CD14-positive monocyte (primary cell): ENCODE results near the gene NOS2. TPM values are rescaled to one million over a fixed set of nuclear protein-coding genes. Genes with fewer than 3 reads are reported as not detected.

Source experiments
- DNase-seq, 3 donors: peaks; one replicate each; pipeline ENCODE4 v3.0.0-alpha.2; 2011 to 2022
- H2AFZ ChIP-seq: 2 replicates; pipeline ENCODE4 v1.6.0; 2012; ENCODE audit warnings: mild to moderate bottlenecking, low read depth, low read length, inconsistent platforms; ENCODE audit not compliant: insufficient read depth, poor library complexity, severe bottlenecking
- H3K27ac ChIP-seq, 2 donors: 1 replicate in 1 of 2; 2 replicates in 1 of 2; pipeline ENCODE4 v1.5.1; 2012 to 2013; ENCODE audit warnings: low read length in 2 of 2, control low read depth in 1 of 2, inconsistent platforms in 1 of 2, low read depth in 1 of 2, mild to moderate bottlenecking in 1 of 2
- H3K27me3 ChIP-seq, 2 donors: one replicate each; pipeline versions ENCODE4 v1.6.0 to v1.6.1; 2011 to 2013; ENCODE audit warnings: low read length in 2 of 2; ENCODE audit not compliant: control insufficient read depth in 2 of 2, insufficient read depth in 2 of 2
- H3K36me3 ChIP-seq, 2 donors: replicated peaks in 1 of 2; 1 replicate in 1 of 2; 2 replicates in 1 of 2; pipeline versions ENCODE4 v1.5.1 to v1.6.1; 2012 to 2013; ENCODE audit warnings: low read length in 2 of 2, control low read depth in 1 of 2, inconsistent platforms in 1 of 2, mild to moderate bottlenecking in 1 of 2; ENCODE audit not compliant: insufficient read depth in 2 of 2, control insufficient read depth in 1 of 2
- H3K4me1 ChIP-seq, 2 donors: 1 replicate in 1 of 2; 2 replicates in 1 of 2; pipeline versions ENCODE4 v1.5.1 to v1.6.1; 2012 to 2013; ENCODE audit warnings: low read length in 2 of 2, control low read depth in 1 of 2, inconsistent platforms in 1 of 2, mild to moderate bottlenecking in 1 of 2, moderate library complexity in 1 of 2; ENCODE audit not compliant: insufficient read depth in 2 of 2, control insufficient read depth in 1 of 2
- H3K4me2 ChIP-seq: replicated peaks from 2 replicates; pipeline ENCODE3; 2012; ENCODE audit warnings: low read length, moderate library complexity, mild to moderate bottlenecking; ENCODE audit not compliant: poor library complexity, severe bottlenecking; ENCODE audit errors: extremely low read depth
- H3K4me3 ChIP-seq, 3 experiments: fragments of 200-600 bp in 1 of 3; sonication (generic) in 1 of 3; replicated peaks in 1 of 3; 1 replicate in 2 of 3; 2 replicates in 1 of 3; pipeline ENCODE4 v1.5.1; 2011 to 2013; ENCODE audit warnings: low read length in 3 of 3, mild to moderate bottlenecking in 3 of 3, control low read depth in 2 of 3, low read depth in 2 of 3, inconsistent platforms in 1 of 3, moderate library complexity in 1 of 3
- H3K79me2 ChIP-seq: 2 replicates; pipeline ENCODE4 v1.6.0; 2012; ENCODE audit warnings: mild to moderate bottlenecking, control low read depth, inconsistent platforms, low read length, moderate library complexity; ENCODE audit not compliant: insufficient read depth
- H3K9ac ChIP-seq: 2 replicates; pipeline ENCODE4 v1.6.0; 2017; ENCODE audit warnings: low read length, mild to moderate bottlenecking; ENCODE audit not compliant: insufficient read depth, poor library complexity, severe bottlenecking
- H3K9me3 ChIP-seq, 2 donors: replicated peaks in 1 of 2; 1 replicate in 1 of 2; 2 replicates in 1 of 2; pipeline versions ENCODE4 v1.5.1 to v1.6.1; 2012 to 2013; ENCODE audit warnings: low read length in 2 of 2, control low read depth in 1 of 2; ENCODE audit not compliant: control insufficient read depth in 1 of 2, insufficient read depth in 1 of 2
- H4K20me1 ChIP-seq: 2 replicates; pipeline ENCODE4 v1.6.0; 2012; ENCODE audit warnings: mild to moderate bottlenecking, low read length, control low read depth, moderate library complexity; ENCODE audit not compliant: insufficient read depth
- H3K27ac Mint-ChIP-seq, 7 donors: one replicate each; pipeline ENCODE4 v1.8.0; 2020; ENCODE audit warnings: mild to moderate bottlenecking in 7 of 7, mixed read lengths in 7 of 7, moderate library complexity in 6 of 7, inconsistent platforms in 2 of 7
- H3K27me3 Mint-ChIP-seq, 3 donors: one replicate each; pipeline ENCODE4 v1.8.0; 2021 to 2022; ENCODE audit warnings: low read depth in 3 of 3, mild to moderate bottlenecking in 3 of 3, mixed read lengths in 3 of 3, moderate library complexity in 3 of 3, inconsistent platforms in 1 of 3
- H3K36me3 Mint-ChIP-seq, 2 donors: one replicate each; pipeline ENCODE4 v1.8.0; 2020; ENCODE audit warnings: mixed read lengths in 2 of 2, inconsistent platforms in 1 of 2, mild to moderate bottlenecking in 1 of 2
- H3K4me1 Mint-ChIP-seq: one replicate; pipeline ENCODE4 v1.8.0; 2020; ENCODE audit warnings: mild to moderate bottlenecking, mixed read lengths
- H3K4me3 Mint-ChIP-seq, 2 donors: one replicate each; pipeline ENCODE4 v1.8.0; 2020; ENCODE audit warnings: mild to moderate bottlenecking in 2 of 2, mixed read lengths in 2 of 2, moderate library complexity in 1 of 2
- H3K9me3 Mint-ChIP-seq, 7 donors: one replicate each; pipeline ENCODE4 v1.8.0; 2020 to 2022; ENCODE audit warnings: mixed read lengths in 7 of 7, mild to moderate bottlenecking in 6 of 7, moderate library complexity in 6 of 7, inconsistent platforms in 2 of 7
- WGBS: methylation state at CpG from one replicate; pipeline ENCODE4 v1.1.5; 2013; ENCODE audit warnings: missing lambda C conversion rate; ENCODE audit not compliant: insufficient coverage; 5-methylcytosine and 5-hydroxymethylcytosine counted together
- intact Hi-C, 2 donors: fragments of 100-400 bp; cut with micrococcal nuclease; formaldehyde crosslinking; loops; one replicate each; pipeline versions ENCODE4 v1.15.0 to v1.15.1; 2023
- polyA plus RNA-seq, 3 donors: library from polyadenylated mRNA; depleted of rRNA in 1 of 3; unstranded in 2 of 3; stranded (reverse) in 1 of 3; fragments of 300-500 nt in 2 of 3; fragments of >200 nt in 1 of 3; fragmentation: Illumina TruSeq in 2 of 3; gene quantifications; 1 replicate in 2 of 3; 2 replicates in 1 of 3; pipeline ENCODE4 v1.2.3, GENCODE V29; 2012 to 2021
- small RNA-seq: library from RNA; depleted of rRNA; stranded (forward); fragments of <200 nt; gene quantifications from one replicate; pipeline ENCODE3, GENCODE V24; 2012; ENCODE audit warnings: low read depth; ENCODE audit not compliant: insufficient read length
- TF ChIP-seq, protein P1 (sequence below): fragments of 200-600 bp; IDR thresholded peaks from one replicate; pipeline ENCODE4 v1.8.0; 2022; ENCODE audit warnings: antibody characterized with exemption, mild to moderate bottlenecking

Gene NOS2
- polyA plus RNA-seq, 3 donors, result not detected

DNA sequence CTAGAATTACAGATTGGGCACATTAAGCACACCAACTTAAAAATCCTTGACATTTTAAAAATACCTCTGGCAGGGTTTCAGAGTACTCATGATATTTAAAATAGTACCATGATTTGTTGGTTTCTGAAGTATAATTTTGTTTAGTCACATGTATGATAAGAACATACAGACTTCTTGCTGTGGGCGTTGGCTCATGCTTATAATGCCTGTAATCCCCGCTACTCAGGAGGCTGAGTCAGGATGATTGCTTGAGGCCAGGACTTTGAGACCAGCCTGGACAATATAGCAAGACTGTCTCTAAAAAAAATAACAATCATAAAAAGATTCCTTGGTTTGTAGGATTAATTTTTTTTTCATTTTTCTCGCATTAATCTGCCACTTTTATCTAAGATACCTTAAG, 78.5 kb downstream of the NOS2 start:
- H3K27ac Mint-ChIP-seq, result no peak overlapping the region
- H3K4me3 ChIP-seq, result no peak overlapping the region
- no peak overlapping the region for H3K4me2 ChIP-seq
- H3K27ac ChIP-seq, result no peak overlapping the region
- H3K4me1 ChIP-seq, result no peaks in the 10 kb centered on the region
- DNase-seq, result no peak
- no peaks in the 10 kb centered on the region for H4K20me1 ChIP-seq
- no CpG with 5 or more reads among the region's 3 CpGs for WGBS
- H3K4me1 Mint-ChIP-seq, result no peaks in the 10 kb centered on the region
- H3K9me3 Mint-ChIP-seq, result peaks cover 0 to 9% (median 2%) of the 10 kb centered on the region in 7 donors
- intact Hi-C loops, result no loop called here
- no peak overlapping the region for H2AFZ ChIP-seq
- H3K36me3 ChIP-seq, result no peaks in the 10 kb centered on the region
- H3K79me2 ChIP-seq, result no peaks in the 10 kb centered on the region
- TF ChIP-seq, protein P1, sequence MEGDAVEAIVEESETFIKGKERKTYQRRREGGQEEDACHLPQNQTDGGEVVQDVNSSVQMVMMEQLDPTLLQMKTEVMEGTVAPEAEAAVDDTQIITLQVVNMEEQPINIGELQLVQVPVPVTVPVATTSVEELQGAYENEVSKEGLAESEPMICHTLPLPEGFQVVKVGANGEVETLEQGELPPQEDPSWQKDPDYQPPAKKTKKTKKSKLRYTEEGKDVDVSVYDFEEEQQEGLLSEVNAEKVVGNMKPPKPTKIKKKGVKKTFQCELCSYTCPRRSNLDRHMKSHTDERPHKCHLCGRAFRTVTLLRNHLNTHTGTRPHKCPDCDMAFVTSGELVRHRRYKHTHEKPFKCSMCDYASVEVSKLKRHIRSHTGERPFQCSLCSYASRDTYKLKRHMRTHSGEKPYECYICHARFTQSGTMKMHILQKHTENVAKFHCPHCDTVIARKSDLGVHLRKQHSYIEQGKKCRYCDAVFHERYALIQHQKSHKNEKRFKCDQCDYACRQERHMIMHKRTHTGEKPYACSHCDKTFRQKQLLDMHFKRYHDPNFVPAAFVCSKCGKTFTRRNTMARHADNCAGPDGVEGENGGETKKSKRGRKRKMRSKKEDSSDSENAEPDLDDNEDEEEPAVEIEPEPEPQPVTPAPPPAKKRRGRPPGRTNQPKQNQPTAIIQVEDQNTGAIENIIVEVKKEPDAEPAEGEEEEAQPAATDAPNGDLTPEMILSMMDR, result no peak
- no peak overlapping the region for H3K9ac ChIP-seq
- peaks cover 2 to 13% (median 9%) of the 10 kb centered on the region in 3 donors for H3K27me3 Mint-ChIP-seq
- H3K36me3 Mint-ChIP-seq, result no peaks in the 10 kb centered on the region
- no peak overlapping the region for H3K4me3 Mint-ChIP-seq
- H3K9me3 ChIP-seq, result no peaks in the 10 kb centered on the region
- H3K27me3 ChIP-seq, result no peaks in the 10 kb centered on the region

Small RNAs within 50 kb of the gene (small RNA-seq; reads per million reads assigned to genes)
- gene AC130289.1 (not detected), gene AC130289.2 (not detected)

Other genes starting within 250 kb of the NOS2 start
- gene LGALS9, start 169.3 kb downstream of the NOS2 start, polyA plus RNA-seq, result 100 to 1,000 TPM; 149 to 581 (median 149) TPM
- 1 to 10 TPM; 5.9 to 7.6 (median 6.3) TPM for gene LYRM9, start 92.8 kb upstream of the NOS2 start, polyA plus RNA-seq
- 1 to 10 TPM; 1.7 to 6.5 (median 2.0) TPM for gene NLK, start 242.1 kb upstream of the NOS2 start, polyA plus RNA-seq